GM12875 (cell line): Measurements from ENCODE around the gene CD59.
A peak's percentile ranks its signal among the peaks of the same experiment; 100 is the strongest.

Source experiments
- H3K4me3 ChIP-seq: one replicate; pipeline ENCODE4 v1.5.1; 2011; ENCODE audit warnings: low read depth, low read length, control low read depth
- CTCF ChIP-seq: IDR thresholded peaks from 2 replicates; pipeline ENCODE4 v1.5.1; 2011; ENCODE audit warnings: low read depth, mild to moderate bottlenecking, control low read depth, inconsistent platforms, low read length, moderate library complexity, borderline replicate concordance; ENCODE audit not compliant: insufficient read depth

Gene CD59

GRCh38 chr11:33743291-33743690, 7.1 kb upstream of the CD59 start:
- no peak overlapping the region for H3K4me3 ChIP-seq
- no peak for TF ChIP-seq CTCF

GRCh38 chr11:33742249-33742851, 6.1 kb upstream of the CD59 start:
- no peak overlapping the region for H3K4me3 ChIP-seq
- 0 out of 2 replicates have a peak, but pooled peaks have one; percentile 0 for TF ChIP-seq CTCF

GRCh38 chr11:33741806-33742205, 5.6 kb upstream of the CD59 start:
- H3K4me3 ChIP-seq: no peak overlapping the region
- no peak for TF ChIP-seq CTCF

- TF ChIP-seq CTCF: no peak
- H3K4me3 ChIP-seq: no peak overlapping the region
Observed at GRCh38 chr11:33737362-33737821, 1.2 kb upstream of the CD59 start.

- peak overlapping the region; percentile 72 for H3K4me3 ChIP-seq
- TF ChIP-seq CTCF: 0 out of 2 replicates have a peak, but pooled peaks have one; percentile 20
Observed at GRCh38 chr11:33735271-33736147, 714 bp downstream of the CD59 start.

- TF ChIP-seq CTCF: no peak
- H3K4me3 ChIP-seq: peak overlapping the region; percentile 72
Observed at GRCh38 chr11:33734441-33735270, 1.6 kb downstream of the CD59 start.
